OCI-LY3 (cell line): Measurements from ENCODE around the gene E2F3.

Source experiments
- CTCF ChIP-seq: fragments of 200-600, 300-600 bp; sonication (generic); IDR thresholded peaks from 2 replicates; pipeline ENCODE4 v1.5.1; 2014; ENCODE audit warnings: antibody characterized with exemption, low read length, low read depth
- EZH2phosphoT487 ChIP-seq: fragments of 200-600 bp; shearing (Covaris generic); IDR thresholded peaks from 2 replicates; pipeline ENCODE4 v1.6.1; 2018; ENCODE audit warnings: antibody characterized with exemption, mixed run types, low read depth

GRCh38 chr6:20366082-20366830 lies 35.4 kb upstream of the E2F3 start:
- no peak for TF ChIP-seq CTCF
- no peak for TF ChIP-seq EZH2phosphoT487
